ENCODE results near the gene S100A8.
"Not testable (repeated sequence)": the region's sequence is repeated elsewhere in the genome, so short reads cannot be mapped to it uniquely, and the experiment has no call there.

Gene S100A8

DNA sequence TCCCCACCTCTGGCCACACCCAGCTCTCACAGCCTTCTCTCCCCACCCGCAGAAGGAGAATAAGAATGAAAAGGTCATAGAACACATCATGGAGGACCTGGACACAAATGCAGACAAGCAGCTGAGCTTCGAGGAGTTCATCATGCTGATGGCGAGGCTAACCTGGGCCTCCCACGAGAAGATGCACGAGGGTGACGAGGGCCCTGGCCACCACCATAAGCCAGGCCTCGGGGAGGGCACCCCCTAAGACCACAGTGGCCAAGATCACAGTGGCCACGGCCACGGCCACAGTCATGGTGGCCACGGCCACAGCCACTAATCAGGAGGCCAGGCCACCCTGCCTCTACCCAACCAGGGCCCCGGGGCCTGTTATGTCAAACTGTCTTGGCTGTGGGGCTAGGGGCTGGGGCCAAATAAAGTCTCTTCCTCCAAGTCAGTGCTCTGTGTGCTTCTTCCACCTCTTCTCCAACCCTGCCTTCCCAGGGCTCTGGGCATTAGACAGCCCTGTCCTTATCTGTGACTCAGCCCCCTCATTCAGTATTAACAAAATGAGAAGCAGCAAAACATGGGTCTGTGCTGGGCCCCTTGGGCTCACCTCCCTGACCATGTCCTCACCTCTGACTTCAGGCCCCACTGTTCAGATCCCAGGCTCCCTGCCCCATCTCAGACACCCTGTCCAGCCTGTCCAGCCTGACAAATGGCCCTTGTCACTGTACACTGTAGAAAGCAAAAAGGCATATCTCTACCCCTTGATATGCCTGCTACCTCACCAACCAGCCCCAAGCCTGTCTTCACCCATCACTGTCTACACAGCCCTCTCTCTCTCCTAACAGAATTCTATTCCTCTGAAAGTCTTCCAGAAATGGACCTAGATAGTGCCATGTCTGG is 30.0 kb downstream of the S100A8 start:
- no peak for DNase-seq

DNA sequence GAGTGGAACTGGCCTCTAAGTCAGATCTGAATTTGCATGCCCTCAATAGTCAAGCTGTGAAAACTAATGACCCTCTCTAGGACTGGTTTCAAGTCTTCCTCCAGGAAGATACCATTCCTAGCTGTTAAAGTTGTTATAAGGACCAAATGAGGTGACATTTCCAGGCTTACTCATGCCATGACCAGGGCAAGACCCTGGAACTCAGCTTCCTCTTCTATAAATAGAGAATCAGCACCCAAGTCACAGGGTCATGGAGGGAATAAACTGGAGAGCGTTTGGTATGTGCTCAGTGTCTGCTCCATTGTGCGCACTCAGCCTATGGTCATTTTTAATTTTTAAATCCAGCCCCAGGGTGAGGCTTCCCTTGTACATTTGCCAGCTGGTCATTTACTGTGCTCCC is 30.7 kb downstream of the S100A8 start:
- DNase-seq, result no peak

DNA sequence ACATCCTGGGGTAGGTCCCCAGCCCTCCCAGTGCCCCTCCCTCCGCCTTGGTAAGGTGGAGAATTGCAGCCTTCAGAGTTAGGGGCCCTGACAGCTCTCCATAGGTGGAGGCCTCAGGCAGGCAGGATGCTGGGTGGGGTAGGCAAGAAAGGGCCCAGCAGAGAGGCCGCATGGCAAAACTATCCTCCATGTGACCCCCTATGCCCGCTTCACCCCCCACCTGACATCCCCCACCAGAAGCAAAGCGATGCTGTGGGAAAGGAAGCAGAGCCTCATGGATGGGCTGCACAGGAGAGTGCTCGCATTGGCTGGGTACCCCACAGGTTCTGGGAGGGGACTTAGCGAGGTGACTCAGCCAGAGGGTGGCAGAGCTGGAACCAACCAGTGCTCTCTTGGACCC is 31.6 kb downstream of the S100A8 start:
- DNase-seq, result no peak

DNA sequence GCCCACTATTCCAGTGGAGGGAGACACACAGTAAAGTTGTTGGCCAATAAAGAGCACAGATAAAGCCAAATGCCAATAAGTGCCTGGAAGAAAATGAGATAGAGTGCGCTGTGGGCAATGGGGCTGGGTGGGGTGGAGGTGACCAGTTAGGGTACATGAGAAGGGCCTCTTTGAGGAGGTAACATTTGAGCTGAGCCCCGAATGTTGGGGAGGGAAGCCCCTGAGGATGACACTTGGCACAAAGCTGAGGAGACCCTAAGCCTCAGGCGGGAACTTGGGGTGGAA is 32.2 kb downstream of the S100A8 start:
- no peak for DNase-seq

DNA sequence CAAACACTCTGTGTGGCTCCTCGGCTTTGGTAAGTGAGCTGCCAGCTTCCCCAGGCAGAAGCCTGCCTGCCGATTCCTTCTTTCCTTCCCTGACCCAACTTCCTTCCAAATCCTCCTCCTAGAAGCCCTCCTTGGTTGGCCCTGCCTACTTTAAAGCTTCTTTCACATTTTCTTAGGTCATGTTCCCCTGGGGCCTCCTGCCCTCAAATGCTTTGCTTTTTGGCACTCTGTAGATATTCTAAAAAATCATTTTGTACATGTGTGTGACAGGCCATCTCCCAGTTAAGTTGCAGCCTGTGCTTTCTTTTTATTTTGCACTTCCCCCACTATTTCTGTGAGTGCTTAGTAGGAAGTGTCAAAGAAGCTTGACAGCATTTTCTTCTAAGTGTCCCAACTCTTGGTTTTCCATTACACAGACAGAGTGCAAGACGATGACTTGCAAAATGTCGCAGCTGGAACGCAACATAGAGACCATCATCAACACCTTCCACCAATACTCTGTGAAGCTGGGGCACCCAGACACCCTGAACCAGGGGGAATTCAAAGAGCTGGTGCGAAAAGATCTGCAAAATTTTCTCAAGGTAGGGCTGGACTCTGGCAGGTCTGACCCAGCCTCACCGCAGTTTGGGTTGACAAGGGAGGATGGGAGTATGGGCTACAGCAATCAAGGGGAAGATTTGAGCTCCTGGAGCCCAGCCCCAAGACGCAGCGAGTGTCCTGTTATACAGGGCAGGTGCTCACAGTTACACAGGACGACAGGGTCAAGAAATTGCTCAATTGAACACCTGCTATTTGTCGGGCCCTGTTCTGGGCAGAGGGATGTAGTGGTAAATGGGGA is 32.8 kb downstream of the S100A8 start, which contains the start of gene S100A9:
S100A9 (plus strand) TSS at position 2 of the 838 bp plus-strand sequence; CDS start at position 432, 430 bp downstream.
- DNase-seq, result no peak

DNA sequence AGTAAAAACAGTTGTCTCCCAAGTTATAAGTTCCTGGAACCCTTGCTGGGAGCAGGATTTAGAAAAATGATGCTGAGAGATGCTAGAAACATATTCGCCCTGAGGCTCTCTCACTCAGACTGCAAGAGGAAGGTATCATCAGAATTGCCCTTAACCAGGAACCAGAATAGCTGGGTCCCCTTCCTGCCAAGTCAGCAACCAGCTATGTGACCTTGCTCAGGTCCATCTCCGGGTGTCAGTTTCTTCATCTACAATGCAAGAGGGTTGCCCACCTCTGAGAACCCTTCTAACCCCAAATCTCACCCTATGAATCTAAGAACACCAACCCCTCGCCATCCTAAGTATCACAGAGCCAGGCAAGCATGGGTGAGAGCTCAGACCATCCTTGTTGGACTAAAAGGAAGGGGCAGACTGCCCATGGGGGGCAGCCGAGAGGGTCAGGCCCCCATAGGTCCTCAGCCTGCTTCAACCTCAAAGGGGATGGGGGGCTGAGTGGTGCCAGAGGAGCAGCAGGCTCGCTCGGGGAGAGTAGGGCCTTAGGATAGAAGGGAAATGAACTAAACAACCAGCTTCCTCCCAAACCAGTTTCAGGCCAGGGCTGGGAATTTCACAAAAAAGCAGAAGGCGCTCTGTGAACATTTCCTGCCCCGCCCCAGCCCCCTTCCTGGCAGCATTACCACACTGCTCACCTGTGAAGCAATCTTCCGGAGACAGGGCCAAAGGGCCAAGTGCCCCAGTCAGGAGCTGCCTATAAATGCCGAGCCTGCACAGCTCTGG is 33.6 kb downstream of the S100A8 start:
- DNase-seq, result peak in 1 of 14 donors; percentile 47

DNA sequence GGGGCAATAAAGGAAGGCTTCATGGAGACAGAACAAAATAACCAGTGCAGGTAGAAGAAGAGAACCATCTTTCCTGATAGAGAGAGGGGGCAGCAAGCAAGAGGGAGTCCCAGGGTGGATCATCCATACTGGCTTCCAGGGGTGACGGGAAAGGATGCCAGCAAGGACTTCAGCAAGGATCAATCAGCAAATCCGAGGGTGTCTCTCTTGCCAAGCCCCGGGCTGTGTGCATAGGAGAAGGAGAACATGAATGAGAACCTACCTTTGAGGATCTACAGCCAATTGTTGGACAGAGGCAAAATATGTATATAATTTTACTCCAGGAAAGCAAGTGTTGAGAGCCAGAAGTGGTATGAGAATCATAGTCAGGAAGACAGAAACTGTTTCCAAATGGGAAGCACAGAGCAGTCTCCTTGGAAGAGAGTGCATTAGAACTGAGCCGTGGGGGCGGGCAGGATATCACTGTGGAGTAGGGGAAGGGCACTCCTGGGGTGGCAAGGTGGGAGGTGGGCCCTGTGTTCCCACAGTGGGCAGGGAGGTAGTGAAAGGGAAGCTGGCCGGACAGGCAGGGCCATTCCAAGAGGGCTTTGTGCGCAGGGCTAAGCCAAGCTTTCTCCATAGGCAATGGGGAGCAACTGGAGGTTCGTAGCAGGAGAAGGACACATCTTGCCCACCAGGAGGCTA is 34.3 kb downstream of the S100A8 start:
- no peak for DNase-seq

DNA sequence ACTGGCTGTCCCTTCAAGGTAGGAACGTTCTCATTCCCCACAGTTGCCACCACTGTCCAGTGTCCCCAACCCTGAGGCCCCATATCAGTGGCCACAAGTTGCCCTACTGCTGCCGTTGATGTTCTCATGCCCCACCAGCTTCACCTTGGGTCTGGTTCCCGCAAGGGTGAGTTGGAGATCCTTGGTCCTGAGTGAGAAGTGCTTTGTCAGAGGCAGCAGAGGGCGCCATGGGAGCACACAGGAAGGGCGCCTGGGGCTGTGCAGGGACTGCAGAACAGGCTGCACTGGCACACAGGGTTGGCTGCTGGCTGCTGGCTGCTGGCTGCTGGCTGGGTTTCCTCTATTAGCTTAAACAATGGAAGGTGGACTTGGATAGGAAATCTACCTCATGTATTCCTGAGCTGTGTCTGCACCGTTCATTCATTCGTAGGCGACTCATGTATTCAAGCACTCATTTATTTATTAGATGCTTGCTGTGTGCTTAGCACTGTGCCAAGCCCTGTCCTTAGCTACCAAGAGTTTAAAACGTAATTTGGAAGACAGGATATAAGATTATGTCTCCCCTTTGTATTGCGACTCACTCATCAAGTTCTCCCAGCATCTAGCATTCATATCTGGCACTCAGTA is 35.3 kb downstream of the S100A8 start:
- DNase-seq, result peak in 2 of 14 donors; percentile 2

DNA sequence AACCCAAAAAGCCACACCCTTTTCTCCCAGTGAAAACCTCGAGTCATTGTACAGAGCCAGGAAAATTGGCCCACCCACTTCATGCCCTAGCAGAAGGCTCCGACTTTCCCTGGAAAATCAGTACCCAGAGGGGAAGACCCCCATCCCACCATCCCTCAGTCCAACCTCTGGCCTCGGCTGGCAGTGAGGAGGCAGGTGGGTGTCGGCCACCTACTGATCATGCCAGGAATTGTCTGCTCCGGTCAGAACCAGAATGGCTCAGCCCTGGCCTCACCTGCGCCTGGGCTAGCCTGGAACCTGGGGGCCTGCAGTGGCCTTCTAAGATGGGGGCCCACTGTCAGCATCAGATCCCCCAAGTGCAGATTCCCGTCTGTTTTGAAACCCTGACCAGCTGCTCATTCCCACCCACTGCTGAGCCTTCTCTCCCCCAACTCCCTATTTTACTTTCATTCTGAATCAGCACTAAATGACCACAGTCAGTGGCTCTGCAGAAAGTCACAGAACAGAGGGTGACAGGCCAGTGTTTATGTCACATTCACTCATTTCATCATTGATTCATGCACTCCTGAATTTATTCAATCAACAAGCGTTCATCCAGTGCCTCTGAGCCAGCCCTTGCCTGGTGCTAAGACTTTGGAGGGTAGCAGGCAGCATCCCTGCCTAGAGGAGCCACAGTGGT is 36.2 kb downstream of the S100A8 start:
- DNase-seq, result no peak

DNA sequence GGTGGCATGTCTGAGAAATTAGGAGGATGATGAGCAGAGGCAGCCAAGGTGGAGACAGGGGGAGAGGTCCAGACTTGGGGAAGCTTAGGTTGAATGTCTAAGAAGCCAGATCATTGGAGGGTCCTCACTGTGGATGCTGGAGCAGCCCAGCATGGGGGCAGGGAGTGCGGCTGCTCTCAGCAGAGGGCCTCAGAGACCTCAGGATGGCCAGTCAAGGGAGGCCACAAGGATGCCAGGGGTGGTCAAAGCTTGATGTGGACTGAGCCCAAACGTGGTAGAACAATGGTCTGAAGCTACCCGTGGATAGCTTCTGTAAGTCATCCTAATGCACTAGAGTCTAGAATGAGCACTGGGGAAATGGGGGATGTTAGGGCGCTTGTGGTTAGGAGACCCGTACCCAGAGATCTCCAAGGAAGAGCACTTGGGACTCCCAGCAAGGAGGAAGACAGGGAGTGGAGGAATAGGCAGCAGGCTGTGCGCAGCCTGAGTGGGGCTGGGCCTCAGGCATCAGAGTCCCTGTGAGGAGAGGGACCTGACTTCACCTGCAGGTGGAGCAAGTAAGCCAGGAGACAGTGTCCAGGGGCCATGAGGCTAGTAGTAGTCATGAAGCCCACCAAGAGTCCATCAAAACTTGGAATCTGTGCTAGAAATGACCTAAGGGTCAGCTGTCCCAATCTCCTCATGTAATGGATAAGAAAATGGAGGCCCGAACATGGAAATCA is 37.5 kb downstream of the S100A8 start:
- no peak for DNase-seq

DNA sequence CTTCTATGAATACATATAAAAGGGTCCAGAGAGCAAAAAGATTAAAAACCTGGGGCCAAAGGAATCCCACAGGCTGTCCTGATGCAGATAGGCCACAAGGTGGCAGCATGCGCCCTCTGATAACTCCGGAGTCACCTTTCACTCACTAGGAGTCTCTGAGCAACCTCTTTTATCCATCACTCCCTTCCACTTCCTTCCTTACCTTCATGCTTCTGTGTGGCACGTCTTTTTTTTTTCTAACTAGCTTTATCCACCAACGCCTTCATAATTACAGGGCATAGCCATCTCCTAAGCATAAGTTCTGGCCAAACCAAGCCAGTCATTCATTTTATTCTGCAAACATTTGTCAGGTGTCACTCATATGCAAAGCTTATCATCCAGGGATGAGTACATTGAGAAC is 38.4 kb downstream of the S100A8 start:
- peak in 9 of 14 donors; percentile 1 to 35 (median 5) for DNase-seq

DNA sequence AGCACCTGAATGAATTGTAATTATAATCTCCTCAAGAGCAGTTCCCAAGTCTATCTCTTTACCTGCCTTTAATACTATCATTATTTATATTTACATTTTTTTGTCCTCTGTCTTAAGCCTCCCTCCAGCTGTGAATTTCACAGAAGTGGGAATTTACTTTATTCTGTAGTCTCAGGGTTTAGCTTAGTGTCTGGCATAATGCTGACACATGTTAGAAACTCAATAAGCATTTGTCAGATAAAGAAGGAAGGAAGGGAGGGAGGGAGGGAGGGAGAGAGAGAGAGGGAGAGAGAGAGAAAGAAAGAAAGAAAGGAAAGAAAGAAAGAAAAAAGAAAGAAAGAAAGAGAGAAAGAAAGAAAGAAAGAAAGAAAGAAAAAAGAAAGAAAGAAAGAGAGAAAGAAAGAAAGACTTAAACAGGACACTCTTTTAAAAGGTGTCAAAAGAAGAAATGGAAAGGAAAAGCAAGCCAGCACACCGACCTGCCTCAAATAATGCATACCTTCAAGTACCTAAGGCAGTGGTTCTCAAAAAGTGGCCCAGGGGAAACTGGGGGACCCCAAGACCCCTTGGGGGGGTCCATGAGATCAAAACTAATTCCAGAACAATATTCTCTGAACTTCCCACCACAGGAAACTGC is 40.4 kb downstream of the S100A8 start:
- DNase-seq, result no peak

DNA sequence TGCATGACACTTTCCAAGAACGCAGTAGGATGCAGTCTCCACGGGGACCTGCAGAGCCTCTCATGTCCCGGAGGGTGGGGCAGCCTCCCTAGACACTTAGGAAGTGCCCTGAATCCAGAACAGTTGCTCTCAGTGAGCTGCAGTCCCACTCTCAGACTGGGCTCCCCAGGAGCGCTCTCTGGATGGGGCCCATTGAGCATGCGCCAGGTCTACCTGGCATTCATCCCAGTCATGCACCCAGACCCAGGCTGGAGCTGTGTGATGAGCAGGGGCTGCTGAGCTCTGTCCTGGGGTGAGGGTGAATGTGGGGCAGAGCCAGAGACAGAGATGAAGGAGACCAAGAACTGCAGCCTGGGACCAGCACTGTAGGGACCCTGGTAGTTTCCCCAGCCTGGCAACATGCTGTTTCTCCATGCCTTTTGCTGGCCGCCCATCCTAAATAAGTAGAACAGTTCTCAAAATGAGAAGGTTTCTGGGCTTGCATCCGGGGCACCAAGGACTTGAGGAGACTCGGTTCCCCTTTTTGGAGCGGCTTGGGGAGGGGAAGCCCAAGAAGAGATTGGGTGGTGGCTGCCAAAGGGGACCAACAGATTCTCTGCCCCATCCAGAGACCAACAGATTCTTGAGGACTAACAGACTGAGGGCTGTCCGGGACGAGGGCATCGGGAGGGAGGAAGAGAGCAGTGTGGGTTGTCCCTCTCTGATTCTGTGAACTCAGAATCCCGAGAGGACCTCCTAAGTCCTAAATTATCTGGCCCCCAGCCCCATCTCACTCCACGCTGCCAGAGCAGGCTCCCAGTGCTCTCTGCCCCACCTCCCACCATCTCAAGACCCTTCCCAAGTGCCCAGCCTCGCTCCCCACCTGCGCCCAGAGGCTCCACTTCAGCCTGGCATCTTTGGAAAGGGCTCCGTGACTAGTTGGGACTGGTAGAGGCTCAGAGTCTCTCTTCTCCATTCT is 41.2 kb downstream of the S100A8 start:
- DNase-seq, result no peak

DNA sequence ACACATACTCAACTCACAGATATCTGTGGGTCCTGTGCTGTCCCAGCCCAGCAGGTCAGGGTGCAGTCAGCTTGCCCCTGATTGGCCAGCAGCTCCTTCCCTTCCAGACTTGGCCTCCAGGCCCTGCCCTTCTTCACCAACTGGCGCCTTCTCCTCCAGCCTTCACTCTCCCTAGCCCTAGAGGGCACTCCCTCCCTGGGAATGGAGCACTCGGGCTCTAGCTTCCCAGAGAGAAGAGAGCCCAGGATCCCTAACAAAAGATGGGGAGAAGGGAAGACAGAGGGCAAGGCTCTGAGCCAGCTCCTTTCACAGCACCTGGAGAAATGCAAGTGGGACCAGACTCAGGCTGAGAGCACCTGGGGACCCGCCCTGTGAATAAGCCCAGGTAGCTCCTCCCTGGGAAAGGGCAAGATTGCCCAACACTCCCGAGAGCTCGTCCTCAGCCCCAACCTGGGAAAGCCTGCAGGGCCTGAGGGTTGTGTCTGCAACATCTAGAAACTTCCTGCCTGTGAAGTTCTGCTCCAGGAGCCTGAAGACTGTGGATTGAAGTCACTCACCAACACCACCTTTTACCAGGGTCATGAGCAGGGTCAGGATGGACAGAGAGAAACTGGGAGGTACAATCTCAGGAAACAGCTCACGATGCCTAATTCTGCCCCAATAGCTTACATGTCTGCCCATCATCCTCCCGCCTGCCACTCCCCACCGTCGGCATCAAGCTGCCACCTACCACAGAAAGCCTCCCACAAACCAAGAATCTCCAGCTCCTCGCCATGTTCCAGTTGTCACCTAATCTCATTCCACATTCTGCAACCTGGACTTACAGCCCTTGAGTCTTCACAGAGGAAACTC is 42.1 kb downstream of the S100A8 start, which contains the start of gene PGLYRP4:
PGLYRP4 (minus strand) TSS at position 331 of the 852 bp plus-strand sequence. CDS start 909 bp downstream, outside the sequence.
- DNase-seq, result no peak

DNA sequence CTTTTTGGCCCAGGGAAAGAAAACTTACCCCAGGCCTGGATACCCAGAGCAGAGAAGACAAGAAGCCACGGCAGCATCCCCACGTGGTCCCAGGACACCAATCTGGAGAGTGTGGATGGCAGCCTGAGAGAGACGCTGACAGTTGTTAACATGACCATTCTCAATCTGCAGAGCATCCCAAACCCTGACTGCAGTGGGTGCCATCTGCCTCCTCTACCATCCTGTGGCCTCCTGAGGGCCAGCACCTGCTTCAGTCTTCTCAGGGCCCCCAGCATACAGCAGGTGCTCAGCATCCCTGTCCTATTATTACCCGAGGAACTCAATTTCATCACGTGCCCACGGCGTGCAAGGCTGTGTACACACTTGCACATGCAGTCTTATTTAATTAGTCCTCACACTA is 43.0 kb downstream of the S100A8 start:
- no peak for DNase-seq

DNA sequence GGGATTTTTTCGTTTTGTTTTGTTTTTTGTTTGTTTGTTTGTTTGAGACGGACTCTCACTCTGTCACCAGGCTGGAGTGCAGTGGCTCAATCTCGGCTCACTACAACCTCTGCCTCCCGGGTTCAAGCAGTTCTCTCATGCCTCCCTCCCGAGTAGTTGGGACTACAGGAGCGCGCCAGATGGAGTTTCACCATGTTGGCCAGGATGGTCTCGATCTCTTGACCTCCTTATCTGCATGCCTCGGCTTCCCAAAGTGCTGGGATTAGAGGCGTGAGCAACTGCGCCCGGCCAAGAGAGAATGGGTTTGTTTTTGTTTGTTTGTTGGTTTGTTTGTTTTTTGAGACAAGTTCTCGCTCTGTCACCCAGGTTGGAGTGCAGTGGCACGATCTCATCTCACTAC is 43.8 kb downstream of the S100A8 start:
- not testable (repeated sequence) for DNase-seq

DNA sequence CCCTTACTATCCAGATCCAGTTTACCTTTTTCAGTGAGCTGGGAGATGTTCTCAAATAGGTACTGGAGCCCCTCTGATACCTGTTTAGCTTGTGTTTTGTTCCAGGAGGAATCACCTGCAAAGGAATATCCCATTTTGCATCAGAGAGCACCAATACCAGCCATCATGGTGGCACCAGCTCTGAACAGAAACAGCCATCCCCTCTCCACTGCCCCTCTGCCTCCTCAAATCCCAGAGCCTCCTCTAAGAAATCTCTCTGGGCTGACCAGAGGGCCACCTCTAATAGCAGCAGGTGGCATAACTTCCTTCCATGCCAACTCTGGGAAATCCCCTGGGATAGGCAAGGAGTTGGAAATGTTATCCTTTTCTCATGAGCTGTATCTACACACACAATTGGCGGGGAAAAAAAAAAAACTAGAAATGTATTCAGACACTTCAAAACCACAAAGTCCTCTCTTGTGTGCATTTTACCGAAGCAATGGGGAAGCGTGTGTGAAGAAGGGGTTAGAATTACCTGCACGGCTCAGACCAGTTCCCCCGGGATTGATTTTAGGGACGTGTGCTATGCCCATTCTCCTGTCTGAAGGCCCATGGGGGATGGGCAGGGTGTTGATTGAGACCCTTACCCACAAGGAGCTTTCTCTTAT is 44.7 kb downstream of the S100A8 start:
- no peak for DNase-seq
